Karpas-422 (cell line): ENCODE measurements around the gene CX3CL1. TPM values are rescaled to one million over a fixed set of nuclear protein-coding genes. Genes with fewer than 3 reads are reported as not detected.

ENCODE experiments used
- DNase-seq: peaks from one replicate; pipeline ENCODE4 v3.0.0-alpha.2; 2015
- H2AFZ ChIP-seq: fragments of 200-600 bp; sonication (generic); 2 replicates; pipeline ENCODE4 v1.6.1; 2014; ENCODE audit warnings: antibody characterized with exemption, low read length, mixed read lengths
- H3K27ac ChIP-seq: fragments of 200-600 bp; sonication (generic); 2 replicates; pipeline ENCODE4 v1.5.1; 2014; ENCODE audit warnings: mild to moderate bottlenecking, low read length, moderate library complexity
- H3K27me3 ChIP-seq: fragments of 200-600 bp; sonication (generic); 2 replicates; pipeline ENCODE4 v1.6.1; 2014; ENCODE audit warnings: low read length, mixed read lengths
- H3K36me3 ChIP-seq: fragments of 200-600 bp; sonication (generic); 2 replicates; pipeline ENCODE4 v1.6.1; 2014; ENCODE audit warnings: low read length, mixed read lengths; ENCODE audit not compliant: insufficient read depth
- H3K4me1 ChIP-seq: fragments of 200-600 bp; sonication (generic); 2 replicates; pipeline ENCODE4 v1.6.1; 2014; ENCODE audit warnings: mild to moderate bottlenecking, low read length, mixed read lengths
- H3K4me2 ChIP-seq: fragments of 200-600 bp; sonication (generic); 2 replicates; pipeline ENCODE4 v1.6.1; 2014; ENCODE audit warnings: low read length, low read depth, mild to moderate bottlenecking; ENCODE audit not compliant: poor library complexity, severe bottlenecking
- H3K4me3 ChIP-seq: fragments of 200-600 bp; sonication (generic); 2 replicates; pipeline ENCODE4 v1.5.1; 2014; ENCODE audit warnings: mild to moderate bottlenecking, antibody characterized with exemption, low read length, mixed read lengths
- H3K79me2 ChIP-seq: fragments of 200-600 bp; sonication (generic); 2 replicates; pipeline ENCODE4 v1.6.1; 2014; ENCODE audit warnings: mild to moderate bottlenecking, low read length, mixed read lengths
- H3K9ac ChIP-seq: fragments of 200-600 bp; sonication (generic); 2 replicates; pipeline ENCODE4 v1.6.0; 2014; ENCODE audit warnings: low read length
- H3K9me2 ChIP-seq: fragments of 200-600 bp; sonication (generic), shearing (Covaris generic); replicated peaks from 2 replicates; pipeline ENCODE4 v1.6.0; 2014; ENCODE audit warnings: mild to moderate bottlenecking, low read length, moderate library complexity; ENCODE audit not compliant: insufficient read depth
- H3K9me3 ChIP-seq: fragments of 300-700, 200-600 bp; sonication (generic); 2 replicates; pipeline ENCODE4 v1.6.1; 2014; ENCODE audit warnings: low read length, mixed read lengths
- H4K20me1 ChIP-seq: fragments of 200-600 bp; sonication (generic); 2 replicates; pipeline ENCODE4 v1.6.1; 2014; ENCODE audit warnings: mild to moderate bottlenecking, antibody characterized with exemption, low read length, low read depth; ENCODE audit not compliant: insufficient read depth
- total RNA-seq: library from RNA; depleted of rRNA; stranded (reverse); fragments of >200 nt; shearing (Covaris generic); gene quantifications from 2 replicates; pipeline ENCODE4 v1.2.3, GENCODE V29; 2014; ENCODE audit warnings: low replicate concordance

The CX3CL1 gene
- total RNA-seq, 1 experiment from 2014 or later, result not detected

DNA sequence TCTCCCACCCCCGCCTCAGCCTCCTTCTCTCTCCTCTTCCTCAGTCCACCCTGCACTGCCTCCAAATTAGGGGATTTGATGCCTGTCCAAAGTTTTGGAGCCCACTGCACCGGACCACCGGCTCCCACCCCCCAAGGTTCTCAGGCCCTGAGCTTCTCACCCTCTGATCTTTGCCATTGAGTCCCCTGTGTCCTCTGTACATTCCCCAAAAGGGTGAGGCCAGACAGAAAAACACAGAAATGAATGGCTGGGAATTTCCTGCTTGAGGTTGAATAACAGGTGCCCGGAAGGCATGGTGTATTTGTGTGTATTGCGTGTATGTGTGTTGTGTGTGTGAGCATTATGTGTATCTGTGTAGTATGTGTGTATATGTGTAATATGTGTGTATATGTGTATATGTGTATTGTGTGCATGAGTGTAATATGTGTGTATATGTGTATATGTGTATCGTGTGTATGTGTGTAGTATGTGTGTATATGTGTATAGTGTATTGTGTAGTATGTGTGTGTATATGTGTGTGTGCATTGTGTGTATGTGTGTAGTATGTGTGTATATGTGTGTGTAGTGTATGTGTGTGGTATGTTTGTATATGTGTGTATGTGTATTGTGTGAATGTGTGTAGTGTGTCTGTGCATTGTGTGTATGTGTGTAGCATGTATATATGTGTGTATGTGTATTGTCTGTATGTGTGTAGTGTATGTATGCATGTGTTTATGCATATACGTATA, 16.2 kb downstream of the CX3CL1 start:
- H3K27ac ChIP-seq, result no peak overlapping the region
- H3K4me1 ChIP-seq, result peaks cover 12% of the 10 kb centered on the region
- no peaks in the 10 kb centered on the region for H3K79me2 ChIP-seq
- H4K20me1 ChIP-seq, result 0 out of 2 replicates have a peak, but pooled peaks cover 3% of the 10 kb centered on the region
- DNase-seq, result no peak
- H3K9ac ChIP-seq, result no peak overlapping the region
- peaks cover 7% of the 10 kb centered on the region; the same call in 1 of the 2 replicates for H3K27me3 ChIP-seq
- no peak overlapping the region for H3K4me2 ChIP-seq
- H3K9me3 ChIP-seq, result no peaks in the 10 kb centered on the region
- no peak overlapping the region for H3K4me3 ChIP-seq
- H2AFZ ChIP-seq, result no peak overlapping the region
- H3K9me2 ChIP-seq, result no peaks in the 10 kb centered on the region
- no peaks in the 10 kb centered on the region for H3K36me3 ChIP-seq

DNA sequence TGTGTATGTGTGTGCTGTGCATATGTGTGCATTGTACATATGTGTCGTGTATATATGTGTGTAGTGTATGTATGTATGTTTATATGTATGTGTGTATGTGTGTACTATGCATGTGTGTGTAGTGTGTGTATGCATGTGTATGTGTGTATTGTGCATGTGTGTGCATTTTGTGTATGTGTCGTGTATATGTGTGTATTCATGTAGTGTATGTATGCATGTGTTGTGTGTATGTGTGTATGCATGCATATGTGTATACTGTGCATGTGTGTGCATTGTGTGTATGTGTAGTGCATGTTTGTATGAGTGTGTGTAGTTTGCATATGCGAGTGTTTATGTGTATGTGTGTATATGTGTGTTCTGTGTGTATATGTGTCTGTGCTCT, 16.8 kb downstream of the CX3CL1 start:
- H2AFZ ChIP-seq, result no peak overlapping the region
- H3K4me2 ChIP-seq, result no peak overlapping the region
- H3K27ac ChIP-seq, result no peak overlapping the region
- no peaks in the 10 kb centered on the region for H3K36me3 ChIP-seq
- peaks cover 7% of the 10 kb centered on the region; the same call in 1 of the 2 replicates for H3K27me3 ChIP-seq
- H3K79me2 ChIP-seq, result no peaks in the 10 kb centered on the region
- no peak overlapping the region for H3K9ac ChIP-seq
- H4K20me1 ChIP-seq, result 0 out of 2 replicates have a peak, but pooled peaks cover 3% of the 10 kb centered on the region
- peaks cover 11% of the 10 kb centered on the region for H3K4me1 ChIP-seq
- H3K9me3 ChIP-seq, result no peaks in the 10 kb centered on the region
- H3K4me3 ChIP-seq, result no peak overlapping the region
- no peak for DNase-seq
- no peaks in the 10 kb centered on the region for H3K9me2 ChIP-seq

DNA sequence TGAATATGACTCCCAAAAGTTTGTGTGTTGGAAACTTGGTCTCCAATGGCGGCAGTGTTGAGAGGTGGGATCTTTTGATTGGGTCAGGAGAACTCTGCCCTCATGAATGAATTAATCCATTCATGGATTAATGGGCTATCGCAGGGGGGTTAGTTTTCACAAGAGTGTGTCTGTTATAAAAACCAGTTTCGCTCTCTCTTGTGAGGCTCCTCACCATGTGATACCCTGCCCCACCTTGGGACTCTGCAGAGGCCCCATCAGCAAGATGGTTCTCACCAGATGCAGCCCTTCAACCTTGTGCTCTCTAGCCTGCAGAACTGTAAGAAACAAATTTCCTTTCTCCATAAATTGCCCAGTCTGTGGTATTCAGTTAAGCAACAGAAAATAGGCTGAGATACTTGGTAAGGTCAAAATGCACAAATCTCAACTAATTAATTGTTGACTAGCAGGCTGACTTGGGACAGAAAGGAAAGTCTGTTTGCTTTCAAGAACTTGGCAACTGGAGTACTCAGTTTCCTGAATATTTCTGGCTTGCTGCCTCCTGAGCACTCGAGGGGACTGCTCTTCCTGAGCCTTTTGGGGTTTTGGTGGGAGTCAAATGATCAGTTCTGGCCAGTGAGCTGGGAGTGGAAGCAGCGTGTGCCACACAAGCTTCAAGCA, 18.5 kb downstream of the CX3CL1 start:
- Histone ChIP-seq H3K4me1 (no peaks in the 10 kb centered on the region), H3K36me3 (no peaks in the 10 kb centered on the region), H3K9me2 (no peaks in the 10 kb centered on the region), H4K20me1 (0 out of 2 replicates have a peak, but pooled peaks cover 2% of the 10 kb centered on the region), H3K4me3 (no peak overlapping the region), H3K9ac (no peak overlapping the region), H3K9me3 (no peaks in the 10 kb centered on the region), H3K4me2 (no peak overlapping the region), H2AFZ (no peak overlapping the region), H3K27ac (no peak overlapping the region), H3K79me2 (no peaks in the 10 kb centered on the region), H3K27me3 (peaks cover 7% of the 10 kb centered on the region; the same call in 1 of the 2 replicates)
- no peak for DNase-seq

GRCh38 chr16:57391300-57391699, 19.0 kb downstream of the CX3CL1 start:
- no peak overlapping the region for H3K4me2 ChIP-seq
- DNase-seq, result no peak

DNA sequence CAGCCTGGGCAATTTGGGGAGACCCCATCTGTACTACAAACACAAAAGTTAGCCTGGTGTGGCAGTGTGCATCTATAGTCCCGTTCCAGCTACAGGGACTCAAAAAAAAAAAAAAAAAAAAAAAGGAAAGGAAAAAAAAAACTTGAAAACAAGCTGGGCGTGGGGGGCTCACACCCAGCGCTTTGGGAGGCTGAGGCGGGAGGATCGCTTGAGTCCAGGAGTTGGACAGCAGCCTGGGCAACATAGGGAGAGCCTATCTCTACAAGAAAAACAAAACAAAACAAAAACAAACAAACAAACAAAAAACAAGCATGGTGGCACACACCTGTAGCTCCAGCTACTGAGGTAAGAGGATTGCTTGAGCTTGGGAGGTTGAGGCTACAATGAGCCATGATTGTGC, 19.4 kb downstream of the CX3CL1 start:
- H4K20me1 ChIP-seq, result no peaks in the 10 kb centered on the region
- no peaks in the 10 kb centered on the region for H3K79me2 ChIP-seq
- no peaks in the 10 kb centered on the region for H3K4me1 ChIP-seq
- H3K9ac ChIP-seq, result no peak overlapping the region
- no peaks in the 10 kb centered on the region for H3K36me3 ChIP-seq
- H3K4me3 ChIP-seq, result no peak overlapping the region
- H3K4me2 ChIP-seq, result no peak overlapping the region
- no peaks in the 10 kb centered on the region for H3K9me3 ChIP-seq
- peaks cover 7% of the 10 kb centered on the region; the same call in 1 of the 2 replicates for H3K27me3 ChIP-seq
- DNase-seq, result no peak
- H3K27ac ChIP-seq, result no peak overlapping the region
- no peak overlapping the region for H2AFZ ChIP-seq
- H3K9me2 ChIP-seq, result no peaks in the 10 kb centered on the region

More at GRCh38 chr16:57391300-57391699, 19.0 kb downstream of the CX3CL1 start:
- H2AFZ ChIP-seq, result no peak overlapping the region
- H3K27me3 ChIP-seq, result peaks cover 7% of the 10 kb centered on the region; the same call in 1 of the 2 replicates
- H3K9me3 ChIP-seq, result no peaks in the 10 kb centered on the region
- no peaks in the 10 kb centered on the region for H3K4me1 ChIP-seq
- no peaks in the 10 kb centered on the region for H4K20me1 ChIP-seq
- H3K9me2 ChIP-seq, result no peaks in the 10 kb centered on the region
- no peaks in the 10 kb centered on the region for H3K79me2 ChIP-seq
- no peak overlapping the region for H3K4me3 ChIP-seq
- H3K36me3 ChIP-seq, result no peaks in the 10 kb centered on the region
- H3K9ac ChIP-seq, result no peak overlapping the region
- H3K27ac ChIP-seq, result no peak overlapping the region

- Histone ChIP-seq H3K79me2 (no peaks in the 10 kb centered on the region), H4K20me1 (no peaks in the 10 kb centered on the region), H3K36me3 (no peaks in the 10 kb centered on the region), H3K9me3 (no peaks in the 10 kb centered on the region), H3K27ac (no peak overlapping the region), H3K9ac (no peak overlapping the region), H3K4me1 (no peaks in the 10 kb centered on the region), H3K4me3 (no peak overlapping the region), H3K27me3 (peaks cover 7% of the 10 kb centered on the region; the same call in 1 of the 2 replicates), H2AFZ (no peak overlapping the region), H3K9me2 (no peaks in the 10 kb centered on the region), H3K4me2 (no peak overlapping the region)
- no peak for DNase-seq
Measured at GRCh38 chr16:57392694-57393093, 20.4 kb downstream of the CX3CL1 start.

DNA sequence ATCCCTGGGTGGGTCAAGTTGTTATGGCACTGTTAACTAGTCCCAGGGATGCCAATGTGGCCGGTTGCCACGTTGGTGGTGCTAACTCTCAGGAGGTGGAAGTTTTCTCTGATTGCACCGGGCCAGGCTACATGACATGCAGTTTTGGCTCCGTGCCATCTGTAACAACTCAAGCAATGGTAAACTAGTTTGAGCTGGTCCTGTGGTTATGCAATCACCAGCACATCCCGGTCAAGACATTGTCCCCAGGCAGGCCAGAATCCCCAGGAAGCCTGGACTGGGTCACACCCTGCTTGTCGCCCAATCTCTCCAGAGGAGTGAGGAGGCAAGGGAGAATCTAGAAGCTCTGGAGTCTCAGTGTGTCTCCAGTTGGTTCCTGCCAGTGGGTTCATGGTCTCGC, 22.2 kb downstream of the CX3CL1 start:
- Histone ChIP-seq H3K79me2 (no peaks in the 10 kb centered on the region), H3K4me1 (no peaks in the 10 kb centered on the region), H4K20me1 (no peaks in the 10 kb centered on the region), H3K9ac (no peak overlapping the region), H3K9me2 (no peaks in the 10 kb centered on the region), H3K27me3 (no peaks in the 10 kb centered on the region), H3K4me2 (no peak overlapping the region), H3K9me3 (no peaks in the 10 kb centered on the region), H3K36me3 (no peaks in the 10 kb centered on the region), H3K27ac (no peak overlapping the region), H3K4me3 (no peak overlapping the region), H2AFZ (no peak overlapping the region)
- DNase-seq, result no peak

DNA sequence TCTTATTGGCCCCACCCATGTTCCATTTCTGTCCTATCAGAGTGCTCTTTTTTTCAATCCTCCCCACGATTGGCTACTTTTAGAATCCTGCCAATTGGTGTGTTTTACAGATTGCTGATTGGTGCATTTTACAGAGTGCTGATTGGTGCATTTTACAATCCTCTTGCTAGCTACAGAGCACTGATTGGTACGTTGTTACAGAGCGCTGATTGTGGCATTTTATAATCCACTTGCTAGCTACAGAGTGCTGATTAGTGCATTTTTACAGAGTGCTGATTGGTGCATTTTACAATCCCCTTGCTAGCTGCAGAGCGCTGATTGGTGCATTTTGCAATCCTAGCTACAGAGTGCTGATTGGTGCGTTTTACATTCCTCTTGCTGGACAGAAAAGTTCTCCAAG, 22.7 kb downstream of the CX3CL1 start:
- H3K27ac ChIP-seq, result no peak overlapping the region
- H3K9me3 ChIP-seq, result no peaks in the 10 kb centered on the region
- no peak overlapping the region for H3K9ac ChIP-seq
- no peaks in the 10 kb centered on the region for H3K9me2 ChIP-seq
- no peak for DNase-seq
- no peak overlapping the region for H3K4me2 ChIP-seq
- no peaks in the 10 kb centered on the region for H3K79me2 ChIP-seq
- no peaks in the 10 kb centered on the region for H3K27me3 ChIP-seq
- H3K4me1 ChIP-seq, result no peaks in the 10 kb centered on the region
- H2AFZ ChIP-seq, result no peak overlapping the region
- no peaks in the 10 kb centered on the region for H4K20me1 ChIP-seq
- no peaks in the 10 kb centered on the region for H3K36me3 ChIP-seq
- no peak overlapping the region for H3K4me3 ChIP-seq
